CD4-positive, CD25-positive, alpha-beta regulatory T cell (primary cell): ENCODE results near the gene RAB5IF. TPM values are rescaled to one million over a fixed set of nuclear protein-coding genes. Genes with fewer than 3 reads are reported as not detected.
A peak's percentile ranks its signal among the peaks of the same experiment; 100 is the strongest.
"Not testable (repeated sequence)": the region's sequence is repeated elsewhere in the genome, so short reads cannot be mapped to it uniquely, and the experiment has no call there.

Source experiments
- ATAC-seq, 2 donors: fragments of 150-1000 bp; cut with Tn5 transposase; one replicate each; pipeline ENCODE4 v1.10.0; 2021; ENCODE audit warnings: low read depth in 2 of 2, moderate number of reproducible peaks in 2 of 2, moderate library complexity in 1 of 2
- DNase-seq, 3 donors: peaks; one replicate each; pipeline versions ENCODE4 v3.0.0 to v3.0.0-alpha.2; 2012 to 2022; ENCODE audit warnings: mixed read lengths in 1 of 3
- H3K27ac ChIP-seq: one replicate; pipeline ENCODE4 v1.7.0; 2013; ENCODE audit warnings: mild to moderate bottlenecking, low read length; ENCODE audit not compliant: insufficient read depth, poor library complexity, severe bottlenecking
- H3K27me3 ChIP-seq: one replicate; pipeline ENCODE4 v1.7.0; 2013; ENCODE audit warnings: low read length; ENCODE audit not compliant: control insufficient read depth, insufficient read depth
- H3K36me3 ChIP-seq: one replicate; pipeline ENCODE4 v1.7.0; 2013; ENCODE audit warnings: mild to moderate bottlenecking, low read length, moderate library complexity; ENCODE audit not compliant: control insufficient read depth, insufficient read depth
- H3K4me1 ChIP-seq: 2 replicates; pipeline ENCODE4 v1.7.0; 2013; ENCODE audit warnings: mild to moderate bottlenecking, low read length; ENCODE audit not compliant: insufficient read depth, control insufficient read depth, poor library complexity, severe bottlenecking
- H3K4me3 ChIP-seq: one replicate; pipeline ENCODE4 v1.7.0; 2013; ENCODE audit warnings: low read depth, mild to moderate bottlenecking, low read length, moderate library complexity
- H3K9me3 ChIP-seq, 2 experiments: 1 replicate in 1 of 2; 2 replicates in 1 of 2; pipeline ENCODE4 v1.7.0; 2013; ENCODE audit warnings: low read length in 2 of 2, mild to moderate bottlenecking in 1 of 2, moderate library complexity in 1 of 2; ENCODE audit not compliant: control insufficient read depth in 2 of 2
- H3K27ac Mint-ChIP-seq, 3 donors: one replicate each; pipeline ENCODE4 v1.8.0; 2020 to 2022; ENCODE audit warnings: mild to moderate bottlenecking in 3 of 3, mixed read lengths in 3 of 3, moderate library complexity in 2 of 3
- H3K27me3 Mint-ChIP-seq: one replicate; pipeline ENCODE4 v1.8.0; 2022; ENCODE audit warnings: mild to moderate bottlenecking, mixed read lengths
- H3K36me3 Mint-ChIP-seq: one replicate; pipeline ENCODE4 v1.8.0; 2020; ENCODE audit warnings: mixed read lengths
- H3K4me1 Mint-ChIP-seq, 4 donors: one replicate each; pipeline ENCODE4 v1.8.0; 2020 to 2022; ENCODE audit warnings: mixed read lengths in 4 of 4, mild to moderate bottlenecking in 1 of 4
- H3K4me3 Mint-ChIP-seq, 4 donors: one replicate each; pipeline ENCODE4 v1.8.0; 2020 to 2022; ENCODE audit warnings: mild to moderate bottlenecking in 4 of 4, mixed read lengths in 4 of 4, moderate library complexity in 3 of 4
- H3K9me3 Mint-ChIP-seq, 7 donors: one replicate each; pipeline ENCODE4 v1.8.0; 2020 to 2022; ENCODE audit warnings: mixed read lengths in 7 of 7, mild to moderate bottlenecking in 3 of 7, moderate library complexity in 2 of 7
- polyA plus RNA-seq, 4 donors: library from polyadenylated mRNA; unstranded; fragments of 300-500 nt; fragmentation: Illumina TruSeq; gene quantifications; one replicate each; pipeline ENCODE4 v1.2.3, GENCODE V29; 2021
- total RNA-seq: library from RNA; stranded (reverse); gene quantifications from one replicate; pipeline ENCODE4 v1.2.3, GENCODE V29; 2022

The RAB5IF gene
- total RNA-seq (75.8 TPM), polyA plus RNA-seq (100 to 1,000 TPM; 199 to 248 (median 214) TPM)

- no peaks in the 10 kb centered on the region for H3K36me3 Mint-ChIP-seq
- Histone ChIP-seq H3K4me3 (peak within 1 kb of the TSS; percentile 96), H3K27me3 (no peaks in the 10 kb centered on the region), H3K9me3 (no peaks in the 10 kb centered on the region), H3K36me3 (peaks cover 24% of the 10 kb centered on the region), H3K4me1 (peaks cover 26% of the 10 kb centered on the region), H3K27ac (peak within 1 kb of the TSS; percentile 95)
- DNase-seq (peak; percentile 99), ATAC-seq (peak; percentile 91 to 92)
- peak within 1 kb of the TSS; percentile 97 to 99 (median 98) for H3K27ac Mint-ChIP-seq
- H3K4me3 Mint-ChIP-seq, result peak within 1 kb of the TSS; percentile 95 to 100 (median 96)
- peaks cover 7 to 31% (median 14%) of the 10 kb centered on the region in 4 donors for H3K4me1 Mint-ChIP-seq
- H3K9me3 Mint-ChIP-seq, result peaks cover 0 to 2% (median 0%) of the 10 kb centered on the region in 7 donors
- H3K27me3 Mint-ChIP-seq, result peaks cover 12% of the 10 kb centered on the region
Measured at GRCh38 chr20:36605399-36606157, at the start of gene RAB5IF. RAB5IF (plus strand) TSS chr20:36605779; CDS start chr20:36605952, 173 bp downstream.

- no peaks in the 10 kb centered on the region for H3K36me3 ChIP-seq
- Mint-ChIP-seq H3K9me3 (peaks cover 0 to 4% (median 2%) of the 10 kb centered on the region in 7 donors), H3K27ac (no peak overlapping the region), H3K27me3 (no peaks in the 10 kb centered on the region), H3K36me3 (no peaks in the 10 kb centered on the region), H3K4me3 (no peak overlapping the region), H3K4me1 (peaks cover 0 to 3% (median 0%) of the 10 kb centered on the region in 4 donors)
- no peaks in the 10 kb centered on the region for H3K27me3 ChIP-seq
- DNase-seq (no peak), ATAC-seq (no peak)
- H3K9me3 ChIP-seq, result peaks cover 0 to 3% of the 10 kb centered on the region in 2 experiments
- no peak overlapping the region for H3K27ac ChIP-seq
- H3K4me3 ChIP-seq, result no peak overlapping the region
- H3K4me1 ChIP-seq, result no peaks in the 10 kb centered on the region
Measured at GRCh38 chr20:36562724-36563123, 42.9 kb upstream of the RAB5IF start.

- H3K36me3 ChIP-seq, result no peaks in the 10 kb centered on the region
- DNase-seq (no peak), ATAC-seq (no peak)
- Mint-ChIP-seq H3K27me3 (no peaks in the 10 kb centered on the region), H3K4me1 (peaks cover 0 to 3% (median 0%) of the 10 kb centered on the region in 4 donors), H3K4me3 (no peak overlapping the region), H3K27ac (no peak overlapping the region), H3K9me3 (peaks cover 0 to 4% (median 2%) of the 10 kb centered on the region in 7 donors), H3K36me3 (no peaks in the 10 kb centered on the region)
- H3K27me3 ChIP-seq, result no peaks in the 10 kb centered on the region
- H3K4me3 ChIP-seq, result no peak overlapping the region
- H3K9me3 ChIP-seq, result peaks cover 0 to 3% of the 10 kb centered on the region in 2 experiments
- no peak overlapping the region for H3K27ac ChIP-seq
- no peaks in the 10 kb centered on the region for H3K4me1 ChIP-seq
Measured at GRCh38 chr20:36563374-36563773, 42.2 kb upstream of the RAB5IF start.

GRCh38 chr20:36564078-36564725 is 41.4 kb upstream of the RAB5IF start:
- not testable (repeated sequence) for H3K4me3 ChIP-seq, DNase-seq, H3K4me3 Mint-ChIP-seq, H3K9me3 Mint-ChIP-seq, H3K27me3 ChIP-seq, H3K36me3 ChIP-seq, H3K4me1 ChIP-seq, H3K36me3 Mint-ChIP-seq, H3K27ac ChIP-seq, H3K27ac Mint-ChIP-seq, H3K27me3 Mint-ChIP-seq, H3K4me1 Mint-ChIP-seq, ATAC-seq, H3K9me3 ChIP-seq

GRCh38 chr20:36564726-36565121 is 40.9 kb upstream of the RAB5IF start:
- peak overlapping the region in 1 of 4 donors; percentile 41 for H3K4me3 Mint-ChIP-seq
- not testable (repeated sequence) for H3K27me3 ChIP-seq, H3K27ac Mint-ChIP-seq, H3K27ac ChIP-seq, H3K9me3 ChIP-seq, ATAC-seq, H3K4me1 Mint-ChIP-seq, H3K4me1 ChIP-seq, H3K27me3 Mint-ChIP-seq, H3K4me3 ChIP-seq, H3K36me3 Mint-ChIP-seq, H3K9me3 Mint-ChIP-seq, DNase-seq, H3K36me3 ChIP-seq

GRCh38 chr20:36565520-36565919 is 40.1 kb upstream of the RAB5IF start:
- H3K9me3 Mint-ChIP-seq, result peaks cover 0 to 4% (median 2%) of the 10 kb centered on the region in 7 donors
- peaks cover 0 to 6% (median 0%) of the 10 kb centered on the region in 4 donors for H3K4me1 Mint-ChIP-seq
- no peak overlapping the region for H3K4me3 Mint-ChIP-seq
- H3K27ac Mint-ChIP-seq, result no peak overlapping the region
- no peaks in the 10 kb centered on the region for H3K27me3 Mint-ChIP-seq
- peaks cover 0 to 3% of the 10 kb centered on the region in 2 experiments for H3K9me3 ChIP-seq
- DNase-seq, result no peak
- ATAC-seq, result no peak
- H3K27me3 ChIP-seq, result no peaks in the 10 kb centered on the region
- H3K4me3 ChIP-seq, result no peak overlapping the region
- no peaks in the 10 kb centered on the region for H3K36me3 Mint-ChIP-seq
- H3K36me3 ChIP-seq, result no peaks in the 10 kb centered on the region
- H3K4me1 ChIP-seq, result no peaks in the 10 kb centered on the region
- H3K27ac ChIP-seq, result no peak overlapping the region

GRCh38 chr20:36569847-36570429 is 35.6 kb upstream of the RAB5IF start:
- no peak overlapping the region for H3K27ac ChIP-seq
- H3K9me3 ChIP-seq, result peaks cover 0 to 3% of the 10 kb centered on the region in 2 experiments
- Mint-ChIP-seq H3K27me3 (peaks cover 5% of the 10 kb centered on the region), H3K27ac (peak overlapping the region in 1 of 3 donors; percentile 80), H3K4me3 (peak overlapping the region in 1 of 4 donors; percentile 33), H3K4me1 (peaks cover 0 to 25% (median 18%) of the 10 kb centered on the region in 4 donors), H3K36me3 (no peaks in the 10 kb centered on the region), H3K9me3 (peaks cover 0 to 2% (median under 1%) of the 10 kb centered on the region in 7 donors)
- H3K4me3 ChIP-seq, result no peak overlapping the region
- H3K27me3 ChIP-seq, result no peaks in the 10 kb centered on the region
- H3K36me3 ChIP-seq, result no peaks in the 10 kb centered on the region
- ATAC-seq, result no peak
- DNase-seq, result no peak
- H3K4me1 ChIP-seq, result peaks cover 17% of the 10 kb centered on the region
